CD4-positive, alpha-beta T cell treated with Interleukin-21 for 1 hour (primary cell): Measurements from ENCODE around the gene ROBO2.

Experiments used
- DNase-seq: peaks from one replicate; pipeline ENCODE4 v3.0.0-alpha.2; 2020

The ROBO2 gene

GRCh38 chr3:77526573-77527113 lies 486.7 kb downstream of the ROBO2 start:
- no peak for DNase-seq

- DNase-seq: no peak
Measured at GRCh38 chr3:77529522-77529921, 489.6 kb downstream of the ROBO2 start.

- DNase-seq: no peak
Measured at GRCh38 chr3:77530870-77531269, 491.0 kb downstream of the ROBO2 start.

GRCh38 chr3:77535116-77535515 lies 495.2 kb downstream of the ROBO2 start:
- no peak for DNase-seq

GRCh38 chr3:77536038-77536775 lies 496.3 kb downstream of the ROBO2 start:
- no peak for DNase-seq

- no peak for DNase-seq
Measured at GRCh38 chr3:77539014-77539413, 499.1 kb downstream of the ROBO2 start.

- DNase-seq: no peak
Measured at GRCh38 chr3:77539677-77540076, 499.8 kb downstream of the ROBO2 start.

- no peak for DNase-seq
Measured at GRCh38 chr3:77541203-77541922, 501.5 kb downstream of the ROBO2 start.

- no peak for DNase-seq
Measured at GRCh38 chr3:77546246-77546645, 506.3 kb downstream of the ROBO2 start.

- DNase-seq: no peak
Measured at GRCh38 chr3:77549034-77549433, 509.1 kb downstream of the ROBO2 start.

- no peak for DNase-seq
Measured at GRCh38 chr3:77553240-77553639, 513.3 kb downstream of the ROBO2 start.

GRCh38 chr3:77562089-77562488 lies 522.2 kb downstream of the ROBO2 start:
- DNase-seq: no peak

- no peak for DNase-seq
Measured at GRCh38 chr3:77563012-77563411, 523.1 kb downstream of the ROBO2 start.

- no peak for DNase-seq
Measured at GRCh38 chr3:77566055-77566454, 526.2 kb downstream of the ROBO2 start.

GRCh38 chr3:77571971-77572715 lies 532.2 kb downstream of the ROBO2 start:
- DNase-seq: no peak

- DNase-seq: no peak
Measured at GRCh38 chr3:77577264-77577663, 537.4 kb downstream of the ROBO2 start.

- DNase-seq: no peak
Measured at GRCh38 chr3:77586216-77586615, 546.3 kb downstream of the ROBO2 start.

- DNase-seq: no peak
Measured at GRCh38 chr3:77588863-77589262, 549.0 kb downstream of the ROBO2 start.

- DNase-seq: no peak
Measured at GRCh38 chr3:77590191-77590590, 550.3 kb downstream of the ROBO2 start.

- no peak for DNase-seq
Measured at GRCh38 chr3:77595371-77595870, 555.5 kb downstream of the ROBO2 start.

- DNase-seq: no peak
Measured at GRCh38 chr3:77599948-77600347, 560.0 kb downstream of the ROBO2 start.

- no peak for DNase-seq
Measured at GRCh38 chr3:77601823-77602415, 562.0 kb downstream of the ROBO2 start.

- DNase-seq: no peak
Measured at GRCh38 chr3:77602722-77603121, 562.8 kb downstream of the ROBO2 start.
